GM21367 (cell line): ENCODE results near the gene DNAH17.

Experiments
- ATAC-seq: cut with Tn5 transposase; IDR thresholded peaks from one replicate; pipeline ENCODE4 v1.9.1; 2021; ENCODE audit not compliant: unreplicated experiment

Gene DNAH17

GRCh38 chr17:78497115-78497540 is 80.1 kb downstream of the DNAH17 start:
- no peak for ATAC-seq

GRCh38 chr17:78496311-78496710 is 80.9 kb downstream of the DNAH17 start:
- ATAC-seq = no peak

- ATAC-seq = no peak
Observed at GRCh38 chr17:78495634-78496033, 81.6 kb downstream of the DNAH17 start.

- no peak for ATAC-seq
Observed at GRCh38 chr17:78494696-78495330, 82.4 kb downstream of the DNAH17 start.

- no peak for ATAC-seq
Observed at GRCh38 chr17:78493853-78494695, 83.1 kb downstream of the DNAH17 start.

- ATAC-seq = no peak
Observed at GRCh38 chr17:78493450-78493849, 83.7 kb downstream of the DNAH17 start.

- ATAC-seq = no peak
Observed at GRCh38 chr17:78492116-78492799, 84.9 kb downstream of the DNAH17 start.

GRCh38 chr17:78491236-78492115 is 85.7 kb downstream of the DNAH17 start:
- no peak for ATAC-seq

- no peak for ATAC-seq
Observed at GRCh38 chr17:78490673-78491072, 86.5 kb downstream of the DNAH17 start.

GRCh38 chr17:78490156-78490555 is 87.0 kb downstream of the DNAH17 start:
- no peak for ATAC-seq

GRCh38 chr17:78488867-78489634 is 88.1 kb downstream of the DNAH17 start:
- no peak for ATAC-seq

- no peak for ATAC-seq
Observed at GRCh38 chr17:78488156-78488555, 89.0 kb downstream of the DNAH17 start.

- ATAC-seq = no peak
Observed at GRCh38 chr17:78486946-78487680, 90.1 kb downstream of the DNAH17 start.

GRCh38 chr17:78486228-78486802 is 90.9 kb downstream of the DNAH17 start:
- no peak for ATAC-seq

GRCh38 chr17:78485290-78486168 is 91.7 kb downstream of the DNAH17 start:
- ATAC-seq = no peak

GRCh38 chr17:78484271-78485246 is 92.6 kb downstream of the DNAH17 start:
- no peak for ATAC-seq

- no peak for ATAC-seq
Observed at GRCh38 chr17:78479369-78479768, 97.8 kb downstream of the DNAH17 start.
